Adrenal gland (tissue), 12 donors: ENCODE results near the gene SSBP3. TPM values are rescaled to one million over a fixed set of nuclear protein-coding genes. Genes with fewer than 3 reads are reported as not detected.
A peak's percentile ranks its signal among the peaks of the same experiment; 100 is the strongest.

ENCODE experiments used
- DNase-seq, 7 donors: peaks; one replicate each; pipeline ENCODE4 v3.0.0-alpha.2; 2019 to 2020
- H3K27ac ChIP-seq, 5 donors: fragments of 200-600 bp; sonication (generic) in 4 of 5; 1 replicate in 3 of 5; 2 replicates in 2 of 5; pipeline versions ENCODE4 v1.5.1 to v1.8.0; 2016 to 2020; ENCODE audit warnings: mild to moderate bottlenecking in 1 of 5
- H3K27me3 ChIP-seq: fragments of 200-600 bp; 2 replicates; pipeline ENCODE4 v1.8.0; 2021
- H3K36me3 ChIP-seq, 2 donors: fragments of 200-600 bp; replicated peaks in 1 of 2; 1 replicate in 1 of 2; 2 replicates in 1 of 2; pipeline versions ENCODE4 v1.5.1 to v1.8.0; 2018 to 2022
- H3K4me1 ChIP-seq, 2 donors: fragments of 200-600 bp; replicated peaks in 1 of 2; 1 replicate in 1 of 2; 2 replicates in 1 of 2; pipeline versions ENCODE4 v1.5.1 to v1.8.0; 2018 to 2021
- H3K4me3 ChIP-seq, 4 donors: fragments of 200-600 bp; sonication (generic) in 3 of 4; one replicate each; pipeline ENCODE4 v1.5.1; 2016 to 2018
- H3K9me3 ChIP-seq, 3 donors: fragments of 200-600 bp; sonication (generic) in 1 of 3; replicated peaks in 1 of 3; 1 replicate in 2 of 3; 2 replicates in 1 of 3; pipeline versions ENCODE4 v1.5.1 to v1.8.0; 2016 to 2021
- CTCF ChIP-seq, 6 experiments: fragments of 450-650 bp in 4 of 6; fragments of 200-600 bp in 2 of 6; sonication (generic) in 1 of 6; IDR thresholded peaks; 1 replicate in 5 of 6; 2 replicates in 1 of 6; pipeline versions ENCODE4 v1.5.1 to v1.8.0; 2016 to 2021; ENCODE audit warnings: antibody characterized with exemption in 6 of 6, mild to moderate bottlenecking in 2 of 6, moderate library complexity in 1 of 6
- POLR2A ChIP-seq, 2 donors: fragments of 450-650 bp; IDR thresholded peaks; one replicate each; pipeline ENCODE4 v1.6.1; 2017; ENCODE audit warnings: antibody characterized with exemption in 2 of 2, mild to moderate bottlenecking in 2 of 2, moderate library complexity in 1 of 2
- WGBS, 4 donors: extraction: QIAGEN DNeasy Blood & Tissue Kit in 2 of 4; methylation state at CpG; one replicate each; pipeline versions ENCODE4 v1.1.5 to v1.1.7; 2013 to 2017; 5-methylcytosine and 5-hydroxymethylcytosine counted together
- intact Hi-C, 2 donors: fragments of 100-400 bp; cut with DNase I; formaldehyde crosslinking; loops; one replicate each; pipeline versions ENCODE4 v1.14.1 to v1.15.0; 2022 to 2023
- polyA plus RNA-seq, 3 donors: library from polyadenylated mRNA; stranded (reverse); fragments of 200-250 nt in 2 of 3; fragments of 350-450 nt in 1 of 3; fragmentation: Illumina TruSeq in 1 of 3; extraction: RNeasy Lipid Tissue Mini Kit (QIAGEN cat#74804) in 1 of 3; gene quantifications; one replicate each; pipeline ENCODE4 v1.2.3, GENCODE V29; 2013 to 2014
- total RNA-seq, 9 donors: library from RNA; depleted of rRNA in 4 of 9; stranded (reverse); fragments of >200 nt in 4 of 9; fragments of 120-200 nt in 1 of 9; fragmentation: NEBNext Ultra II Directional in 1 of 9; extraction: Animal tissue kit (Norgen Biotek cat#: 25700) in 1 of 9; gene quantifications; one replicate each; pipeline versions ENCODE4 v1.1.0 to v1.2.4, GENCODE V29; 2013 to 2023
- donor health status: healthy with polysubstance abuse.
- donor health status: Bipolar disorder and iron deficiency.
- donor health status: DM: yes; HTN: yes; CAD: no.
- donor health status: DM: no; HTN: no; CAD: no.
- donor health status: DM: no; HTN: no; CAD: no.
- donor health status: DM: yes; HTN: yes; CAD: no.

Gene SSBP3
- total and polyA plus RNA-seq, 12 donors: 15.3 to 150 (median 66.0) TPM

GRCh38 chr1:54360165-54361005, 45.8 kb downstream of the SSBP3 start:
- Histone ChIP-seq H3K36me3 (no peaks in the 10 kb centered on the region), H3K4me1 (peaks cover 11 to 48% of the 10 kb centered on the region in 2 donors), H3K9me3 (no peaks in the 10 kb centered on the region), H3K27me3 (no peaks in the 10 kb centered on the region), H3K27ac (peak overlapping the region in 1 of 5 donors; percentile 14), H3K4me3 (no peak overlapping the region)
- no peak for DNase-seq
- TF ChIP-seq POLR2A (IDR thresholded peaks at IDR 0.05) (no peak), CTCF (IDR thresholded peaks at IDR 0.05) (no peak)
- 78 to 88% (median 86%) methylated on average over 6 of the region's 6 CpGs for WGBS, 4 donors
- intact Hi-C loops: no loop called here

GRCh38 chr1:54359393-54360162, 46.6 kb downstream of the SSBP3 start:
- peak overlapping the region in 2 of 5 donors; percentile 13 to 14 for H3K27ac ChIP-seq
- H3K4me3 ChIP-seq: no peak overlapping the region
- peaks cover 11 to 53% of the 10 kb centered on the region in 2 donors for H3K4me1 ChIP-seq
- intact Hi-C loops: no loop called here
- H3K9me3 ChIP-seq: no peaks in the 10 kb centered on the region
- DNase-seq: peak in 4 of 7 donors; percentile 46 to 77 (median 49)
- no peaks in the 10 kb centered on the region for H3K27me3 ChIP-seq
- no peak for TF ChIP-seq POLR2A (IDR thresholded peaks at IDR 0.05)
- no peak for TF ChIP-seq CTCF (IDR thresholded peaks at IDR 0.05)
- 48 to 58% (median 56%) methylated on average over 9 of the region's 9 CpGs for WGBS, 4 donors
- no peaks in the 10 kb centered on the region for H3K36me3 ChIP-seq

GRCh38 chr1:54358503-54359168, 47.6 kb downstream of the SSBP3 start:
- H3K27me3 ChIP-seq: no peaks in the 10 kb centered on the region
- no peak overlapping the region for H3K4me3 ChIP-seq
- intact Hi-C loops: no loop called here
- no peak overlapping the region for H3K27ac ChIP-seq
- peaks cover 11 to 56% of the 10 kb centered on the region in 2 donors for H3K4me1 ChIP-seq
- WGBS, 4 donors: 68 to 80% (median 72%) methylated on average over 9 to 14 of the region's 14 CpGs
- TF ChIP-seq CTCF (IDR thresholded peaks at IDR 0.05): no peak
- no peak for TF ChIP-seq POLR2A (IDR thresholded peaks at IDR 0.05)
- no peaks in the 10 kb centered on the region for H3K36me3 ChIP-seq
- no peaks in the 10 kb centered on the region for H3K9me3 ChIP-seq
- peak in 5 of 7 donors; percentile 45 to 54 (median 50) for DNase-seq

- no peak for TF ChIP-seq CTCF (IDR thresholded peaks at IDR 0.05)
- TF ChIP-seq POLR2A (IDR thresholded peaks at IDR 0.05): no peak
- WGBS, 4 donors: 63 to 78% (median 71%) methylated on average over 5 of the region's 5 CpGs
- no peaks in the 10 kb centered on the region for H3K36me3 ChIP-seq
- H3K4me1 ChIP-seq: peaks cover 11 to 56% of the 10 kb centered on the region in 2 donors
- H3K27me3 ChIP-seq: no peaks in the 10 kb centered on the region
- H3K9me3 ChIP-seq: no peaks in the 10 kb centered on the region
- H3K4me3 ChIP-seq: no peak overlapping the region
- peak overlapping the region in 1 of 5 donors; percentile 8 for H3K27ac ChIP-seq
- DNase-seq: no peak
- intact Hi-C loops: no loop called here
Observed at GRCh38 chr1:54357967-54358366, 48.2 kb downstream of the SSBP3 start.
